NCI-H510A (cell line): ENCODE measurements around the gene PSIP1.
"Not testable (repeated sequence)": the region's sequence is repeated elsewhere in the genome, so short reads cannot be mapped to it uniquely, and the experiment has no call there.

ENCODE experiments used
- DNase-seq: peaks from one replicate; lab custom pipeline; 2025; lab: John Stamatoyannopoulos, UW

The PSIP1 gene

GRCh38 chr9:15510789-15511575 is at the start of gene PSIP1:
PSIP1 (minus strand) TSS chr9:15510970; CDS start chr9:15510188, 782 bp downstream.
- DNase-seq = peak; percentile 67

- no peak for DNase-seq
These were observed 42.7 kb upstream of the PSIP1 start for GRCh38 chr9:15553528-15553898.

- peak; percentile 85 for DNase-seq
These were observed 42.1 kb upstream of the PSIP1 start, which contains the start of gene CCDC171 for GRCh38 chr9:15552636-15553527. CCDC171 (plus strand) TSS chr9:15553043; CDS start chr9:15564089, 11,046 bp downstream.

GRCh38 chr9:15549611-15550010 is 38.8 kb upstream of the PSIP1 start:
- no peak for DNase-seq

- DNase-seq = no peak
These were observed 32.5 kb upstream of the PSIP1 start for GRCh38 chr9:15543047-15543813.

GRCh38 chr9:15542624-15543023 is 31.9 kb upstream of the PSIP1 start:
- no peak for DNase-seq

- no peak for DNase-seq
These were observed 31.1 kb upstream of the PSIP1 start for GRCh38 chr9:15541872-15542271.

GRCh38 chr9:15531380-15531779 is 20.6 kb upstream of the PSIP1 start:
- DNase-seq = no peak

- no peak for DNase-seq
These were observed 19.0 kb upstream of the PSIP1 start for GRCh38 chr9:15529566-15530324.

- DNase-seq = not testable (repeated sequence)
These were observed 16.3 kb upstream of the PSIP1 start for GRCh38 chr9:15527035-15527434.

GRCh38 chr9:15525958-15526357 is 15.2 kb upstream of the PSIP1 start:
- DNase-seq = no peak

- DNase-seq = no peak
These were observed 14.2 kb upstream of the PSIP1 start for GRCh38 chr9:15524845-15525455.

- no peak for DNase-seq
These were observed 11.5 kb upstream of the PSIP1 start for GRCh38 chr9:15522130-15522755.

- no peak for DNase-seq
These were observed 10.5 kb upstream of the PSIP1 start for GRCh38 chr9:15521254-15521653.

GRCh38 chr9:15519831-15520230 is 9.1 kb upstream of the PSIP1 start:
- no peak for DNase-seq

- DNase-seq = no peak
These were observed 2.6 kb upstream of the PSIP1 start for GRCh38 chr9:15513335-15513734.

- DNase-seq = no peak
These were observed 2.1 kb upstream of the PSIP1 start for GRCh38 chr9:15512889-15513288.

- DNase-seq = no peak
These were observed 1.4 kb upstream of the PSIP1 start for GRCh38 chr9:15512204-15512603.

- DNase-seq = peak; percentile 29
These were observed 610 bp downstream of the PSIP1 start for GRCh38 chr9:15509931-15510788.

GRCh38 chr9:15505921-15506320 is 4.8 kb downstream of the PSIP1 start:
- no peak for DNase-seq
